ENCODE results near the gene ATOX1.

- no peak for TF ChIP-seq CTCF (IDR thresholded peaks at IDR 0.05 in 2 of 3, conservative IDR thresholded peaks at IDR 0.05 in 1 of 3; ENCODE audit: control insufficient read depth in 2 of 3, extremely low read depth in 1 of 3, insufficient read depth in 1 of 3, low read depth in 3 of 3, low read length in 3 of 3)
- no peak for TF ChIP-seq TARDBP (IDR thresholded peaks at IDR 0.05; ENCODE audit: borderline replicate concordance)
- no peak for TF ChIP-seq RFX5 (IDR thresholded peaks at IDR 0.05; ENCODE audit: low read depth, low read length)
- no peak for TF ChIP-seq POLR2A (IDR thresholded peaks at IDR 0.05; ENCODE audit: low read depth, low read length)
- TF ChIP-seq USF2 (IDR thresholded peaks at IDR 0.05; ENCODE audit: borderline replicate concordance, low read depth, low read length) = no peak
- no peak for TF ChIP-seq E2F4 (IDR thresholded peaks at IDR 0.05; ENCODE audit: low read depth, low read length)
- no peak for TF ChIP-seq REST (IDR thresholded peaks at IDR 0.05; ENCODE audit: low read depth, low read length)
- TF ChIP-seq ZBTB33 (IDR thresholded peaks at IDR 0.05) = no peak
- no peak for TF ChIP-seq NKRF (conservative IDR thresholded peaks at IDR 0.05)
- TF ChIP-seq NR2F1 (conservative IDR thresholded peaks at IDR 0.05) = no peak
These were observed 24.9 kb downstream of the ATOX1 start for GRCh38 chr5:151733358-151734063.
